Measurements from ENCODE around the gene KPNA6.
A peak's percentile ranks its signal among the peaks of the same experiment; 100 is the strongest.
"Not testable (repeated sequence)": the region's sequence is repeated elsewhere in the genome, so short reads cannot be mapped to it uniquely, and the experiment has no call there.

KPNA6 gene

DNA sequence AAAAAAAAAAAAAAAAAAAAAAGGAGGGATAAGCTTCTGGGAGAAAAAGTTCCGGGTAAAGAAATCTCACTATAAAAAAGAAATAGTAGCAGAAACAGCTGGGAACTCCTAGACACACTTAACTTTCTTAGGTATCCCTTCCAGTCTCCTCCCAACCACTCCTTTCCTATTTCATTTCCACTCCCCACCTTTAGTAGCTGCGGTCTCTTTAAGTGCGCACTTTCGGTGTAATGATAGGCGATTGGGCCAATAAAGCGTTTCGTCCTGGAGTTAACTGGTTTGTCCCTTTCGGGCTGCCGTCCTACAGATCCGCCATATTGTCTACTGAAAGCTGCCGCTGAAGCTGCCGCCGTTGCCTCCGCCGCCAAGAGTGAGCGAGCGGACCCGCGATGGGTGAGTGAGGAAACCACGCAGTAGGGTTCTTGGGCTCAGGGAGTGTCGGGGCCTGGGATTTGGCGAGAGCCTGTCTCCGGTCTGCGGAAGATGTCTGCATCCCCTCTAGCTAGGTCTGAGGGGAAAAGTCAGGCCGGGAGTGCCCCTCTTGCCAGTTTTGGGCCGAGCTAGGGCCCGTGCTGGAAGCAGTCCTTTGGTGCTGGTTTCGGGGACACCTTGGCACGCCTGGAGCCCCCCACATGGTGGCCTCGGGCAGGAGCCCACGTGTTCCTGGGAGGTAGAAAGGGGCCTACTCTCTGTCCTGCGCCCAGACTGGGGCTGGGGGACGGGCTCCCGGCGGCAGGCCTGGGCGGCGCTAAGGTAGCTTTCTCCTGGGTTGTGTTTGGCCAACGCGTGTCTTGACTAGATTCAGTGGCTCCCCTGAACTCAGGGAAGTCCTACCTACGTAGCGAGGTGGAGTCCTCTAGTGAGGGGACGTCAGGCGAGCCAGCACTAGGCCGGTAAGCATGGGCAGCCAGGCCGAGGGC is at the start of gene KPNA6:
KPNA6 (plus strand) TSS at position 315 of the 920 bp plus-strand sequence; CDS start at position 390, 75 bp downstream.
- peak; percentile 78 for DNase-seq (ENCODE audit: low read depth)

DNA sequence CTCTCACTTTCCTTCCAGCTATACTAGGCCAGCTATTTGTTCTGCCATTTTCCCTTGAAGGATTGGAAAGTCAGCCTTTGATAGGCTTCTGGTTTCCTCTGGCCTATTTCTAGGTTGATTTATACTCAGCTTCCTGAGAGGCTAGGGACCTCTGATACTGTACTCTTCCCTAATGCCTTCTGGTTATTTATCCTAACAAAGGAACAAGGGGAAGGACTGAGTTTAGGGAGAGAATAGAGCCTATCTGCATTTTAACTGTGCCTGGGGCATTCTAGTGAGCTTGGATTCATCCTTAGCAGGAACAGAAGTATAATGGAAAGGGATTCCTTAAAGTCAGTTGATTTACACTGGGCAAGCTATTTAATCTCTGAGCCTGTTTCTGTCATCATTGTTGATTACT is 46.9 kb upstream of the KPNA6 start:
- DNase-seq (ENCODE audit: low read depth) = no peak

DNA sequence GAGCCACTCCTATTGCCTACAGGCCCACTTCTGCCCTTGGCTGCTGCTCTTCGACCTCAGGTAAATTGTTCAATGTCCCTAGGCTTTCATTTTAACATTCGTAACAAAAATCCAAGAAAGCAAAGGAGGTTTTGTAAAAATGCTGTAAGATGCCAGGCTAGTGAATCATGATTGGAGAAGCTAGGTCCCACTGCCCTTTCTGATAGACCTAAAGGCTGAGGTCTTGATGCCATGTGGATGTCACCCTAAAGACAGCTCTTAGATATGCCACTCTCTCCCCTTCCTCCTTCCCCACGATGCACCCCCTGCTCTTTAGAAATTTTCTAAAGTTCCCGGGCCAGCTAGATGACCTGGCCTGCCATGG is 45.0 kb upstream of the KPNA6 start:
- DNase-seq (ENCODE audit: low read depth) = no peak

DNA sequence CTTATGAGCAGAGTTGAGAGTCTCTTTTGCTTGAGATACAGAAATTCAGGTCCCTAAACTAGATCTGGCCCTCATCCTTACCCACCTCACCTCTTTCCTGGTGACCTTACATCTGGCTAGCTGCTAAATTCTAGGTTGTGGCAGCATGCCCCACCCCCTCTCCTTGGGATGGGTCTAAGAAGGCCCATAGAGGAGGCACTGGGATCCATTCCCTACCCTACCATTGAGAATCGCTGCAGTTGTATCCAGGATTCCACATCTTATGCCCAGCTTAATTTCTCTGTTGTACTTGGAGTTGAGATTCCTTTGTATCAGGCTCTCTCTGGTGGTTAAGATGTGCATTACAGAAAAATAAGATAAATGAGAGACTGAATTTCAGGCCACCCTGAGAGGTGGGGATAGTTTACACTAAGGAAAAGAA is 44.6 kb upstream of the KPNA6 start:
- no peak for DNase-seq (ENCODE audit: low read depth)

DNA sequence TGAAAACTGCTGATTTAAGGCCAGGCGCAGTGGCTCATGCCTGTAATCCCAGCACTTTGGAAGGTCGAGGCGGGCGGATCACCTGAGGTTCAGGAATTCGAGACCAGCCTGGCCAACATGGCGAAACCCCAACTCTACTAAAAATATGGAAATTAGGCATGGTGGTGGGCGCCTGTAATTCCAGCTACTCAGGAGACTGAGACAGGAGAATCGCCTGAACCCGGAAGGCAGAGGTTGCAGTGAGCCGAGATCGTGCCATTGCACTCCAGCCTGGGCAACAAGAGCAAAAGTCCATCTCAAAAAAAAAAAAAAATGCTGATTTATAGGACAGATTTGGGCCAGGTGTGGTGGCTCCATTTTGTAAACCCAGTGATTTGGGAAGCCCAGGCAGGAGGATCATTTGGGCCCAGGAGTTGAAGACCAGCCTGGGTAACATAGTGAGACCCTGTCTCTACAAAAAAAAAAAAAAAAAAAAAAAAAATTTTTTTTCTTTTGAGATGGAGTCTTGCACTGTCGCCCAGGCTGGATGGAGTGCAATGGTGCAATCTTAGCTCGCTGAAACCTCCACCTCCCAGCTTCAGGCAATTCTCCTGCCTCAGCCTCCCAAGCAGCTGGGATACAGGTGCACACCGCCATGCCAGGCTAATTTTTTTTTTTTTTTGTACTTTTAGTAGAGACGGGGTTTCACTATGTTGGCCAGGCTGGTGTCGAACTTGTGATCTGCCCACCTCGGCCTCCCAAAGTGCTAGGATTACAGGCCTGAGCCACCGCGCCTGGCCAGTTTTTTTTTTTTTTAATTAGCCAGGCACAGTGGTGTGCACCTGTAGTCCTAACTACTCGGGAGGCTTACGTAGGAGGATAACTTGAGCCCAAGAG is 42.0 kb upstream of the KPNA6 start:
- DNase-seq (ENCODE audit: low read depth) = not testable (repeated sequence)

DNA sequence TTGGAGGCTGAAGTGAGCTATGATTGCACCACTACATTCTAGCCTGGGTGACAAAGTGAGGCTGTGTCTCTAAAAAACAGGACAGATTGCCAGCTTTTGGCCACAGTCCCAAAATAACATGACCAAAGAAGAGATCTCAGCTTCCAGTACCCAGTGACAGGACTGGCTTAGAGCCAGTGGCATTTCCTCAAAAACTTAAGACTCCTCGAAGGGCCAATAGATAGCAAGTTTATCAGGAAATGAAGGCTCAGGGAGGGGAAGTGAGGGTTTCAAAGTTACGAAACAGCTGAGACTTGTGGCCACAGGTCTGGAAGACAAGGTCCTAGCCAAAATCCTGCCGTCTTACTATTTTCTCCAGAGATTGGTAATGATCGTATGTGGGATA is 41.4 kb upstream of the KPNA6 start:
- no peak for DNase-seq (ENCODE audit: low read depth)

DNA sequence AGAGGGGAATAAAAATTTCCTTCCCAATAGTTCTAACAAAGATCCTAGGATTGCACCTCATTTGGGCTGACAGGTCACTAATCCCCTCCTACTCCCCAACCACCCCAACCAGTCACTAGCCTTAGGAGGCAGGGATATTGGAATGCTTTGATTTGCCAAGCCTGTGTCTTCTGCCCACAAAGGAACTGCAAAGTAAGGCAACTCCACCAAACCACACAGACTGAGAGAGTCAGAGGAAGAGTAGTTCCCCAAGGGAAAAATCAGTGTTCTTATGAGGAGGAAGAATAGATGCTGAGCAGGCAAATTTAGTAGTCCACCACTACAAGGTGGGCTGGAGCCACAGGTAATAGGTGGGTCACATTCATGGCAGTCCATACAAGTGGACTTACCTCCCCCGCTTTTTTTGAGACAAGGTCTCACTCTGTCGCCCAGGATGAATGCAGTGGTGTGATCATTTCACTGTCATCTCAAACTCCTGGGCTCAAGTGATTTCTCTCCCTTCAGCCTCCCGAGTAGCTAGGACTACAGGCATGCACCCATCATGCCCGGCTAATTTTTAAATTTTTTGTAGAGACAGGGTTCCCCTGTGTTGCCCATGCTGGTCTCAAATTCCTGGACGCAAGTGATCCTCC is 38.8 kb upstream of the KPNA6 start:
- no peak for DNase-seq (ENCODE audit: low read depth)

DNA sequence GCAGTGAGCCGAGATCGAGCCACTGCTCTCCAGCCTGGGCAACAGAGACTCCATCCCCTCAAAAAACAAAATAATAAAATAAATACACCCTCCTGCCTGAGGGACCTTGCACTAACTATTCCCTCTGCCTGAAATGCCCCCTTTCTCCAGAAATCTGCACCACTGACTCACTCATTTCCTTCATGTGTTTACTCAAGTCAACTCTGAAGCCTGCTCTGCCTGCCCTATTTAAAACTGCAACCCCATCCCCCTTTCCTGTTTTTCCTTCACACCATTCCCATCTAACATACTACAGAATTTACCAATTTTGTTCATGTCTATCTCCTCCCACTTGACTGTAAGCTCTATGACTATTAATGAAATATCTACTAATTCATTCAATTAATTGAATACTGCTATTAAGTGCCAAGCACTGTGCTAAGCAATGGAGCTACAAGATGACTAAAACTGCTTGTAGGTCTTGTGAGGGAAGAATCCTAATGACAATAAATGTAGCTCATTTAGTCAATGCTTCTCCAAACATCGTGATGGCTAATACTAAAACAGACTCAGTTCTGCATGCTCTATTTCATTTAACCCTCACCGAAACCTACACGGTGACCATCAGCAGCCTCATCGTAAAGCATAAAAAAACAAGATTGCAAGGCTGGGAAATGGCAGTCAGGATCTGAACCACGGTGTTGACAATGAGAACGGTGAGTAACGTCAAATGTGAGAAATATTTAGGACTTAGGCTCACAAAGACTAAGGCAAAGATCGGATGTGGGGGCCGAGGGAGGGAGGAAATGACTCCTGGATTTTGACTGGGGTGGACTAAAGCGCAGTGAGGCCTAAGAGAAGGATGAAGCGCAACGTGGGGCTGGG is 35.9 kb upstream of the KPNA6 start:
- DNase-seq (ENCODE audit: low read depth) = no peak

DNA sequence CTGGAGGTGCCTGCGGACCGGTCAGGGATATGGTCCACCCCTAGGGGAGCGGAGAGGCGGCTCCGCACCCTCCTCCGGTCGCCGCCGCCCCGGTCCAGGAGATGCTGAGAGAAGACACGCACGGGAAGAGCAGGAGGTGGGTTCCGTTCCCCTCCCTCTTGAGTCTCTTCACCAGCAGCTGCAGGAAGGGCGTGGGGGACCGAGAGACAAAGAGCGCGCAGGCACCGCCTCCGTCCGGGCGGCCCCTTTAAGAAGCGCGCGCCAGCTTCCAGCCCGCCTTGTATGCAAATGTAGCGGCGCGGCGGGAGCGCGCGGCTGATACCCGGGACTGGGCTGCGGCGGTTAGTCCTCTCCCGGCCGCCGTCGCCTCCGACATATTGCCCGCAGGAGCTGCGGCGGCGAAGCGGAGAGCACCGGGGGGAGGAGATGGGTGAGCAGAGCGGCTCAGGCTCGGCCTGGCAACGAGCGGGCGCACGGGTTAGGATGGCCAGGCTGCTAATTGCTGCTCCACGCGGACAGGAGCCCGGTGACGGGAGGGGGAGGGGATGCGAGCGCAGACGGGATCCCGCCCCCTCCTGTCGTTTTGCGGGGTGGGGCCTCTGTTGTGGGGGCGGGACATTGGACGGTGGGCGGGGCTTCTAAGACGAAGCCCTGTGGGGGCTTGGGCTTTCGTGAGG is 35.1 kb upstream of the KPNA6 start, which contains the start of gene TMEM39B:
TMEM39B (plus strand) TSS at position 318 of the 677 bp plus-strand sequence; CDS start at position 427, 109 bp downstream.
- peak; percentile 86 for DNase-seq (ENCODE audit: low read depth)

DNA sequence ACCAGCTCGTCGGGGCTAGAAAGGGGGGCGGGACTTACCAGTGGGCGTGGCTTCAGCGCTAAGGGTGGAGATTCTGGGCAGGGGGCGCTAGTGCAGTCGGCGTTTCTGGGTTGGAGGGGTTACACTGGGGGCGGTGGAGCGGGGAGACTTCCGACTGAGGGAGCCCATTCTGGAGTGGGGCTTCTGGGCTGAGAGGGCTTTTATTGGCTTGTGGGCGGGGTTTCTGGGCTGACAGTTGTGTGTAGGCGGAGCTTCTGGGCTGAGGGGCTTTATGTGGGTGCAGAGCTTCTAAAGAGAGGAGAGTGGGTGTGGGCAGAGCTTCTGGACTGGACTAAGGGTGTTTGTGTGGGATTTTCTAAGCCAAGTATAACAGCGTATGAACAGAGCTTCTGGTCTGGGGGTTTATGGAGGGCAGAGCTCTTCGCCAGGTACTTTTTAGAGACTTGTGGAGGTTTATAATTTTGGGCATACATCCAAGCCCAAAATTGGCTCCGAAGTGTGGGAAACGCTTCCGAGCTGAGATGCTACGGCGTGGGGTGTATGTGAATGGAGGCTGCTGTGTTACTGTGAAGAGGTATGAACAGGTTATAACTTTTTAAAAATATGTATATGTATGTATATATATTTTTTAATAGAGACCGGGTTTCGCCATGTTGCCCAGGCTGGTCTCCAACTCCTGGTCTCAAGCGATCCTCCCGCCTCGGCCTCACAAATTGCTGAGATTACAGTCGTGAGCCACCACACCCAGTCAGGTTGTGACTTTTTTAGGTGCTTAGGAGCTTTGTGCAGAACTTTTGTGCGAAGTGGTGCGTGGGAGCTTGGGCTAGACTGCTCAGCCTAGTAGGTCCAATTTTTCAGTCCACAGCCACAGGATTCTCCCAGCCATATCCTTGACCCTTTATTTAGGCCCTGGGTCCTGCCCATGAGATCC is 34.3 kb upstream of the KPNA6 start:
- no peak for DNase-seq (ENCODE audit: low read depth)

DNA sequence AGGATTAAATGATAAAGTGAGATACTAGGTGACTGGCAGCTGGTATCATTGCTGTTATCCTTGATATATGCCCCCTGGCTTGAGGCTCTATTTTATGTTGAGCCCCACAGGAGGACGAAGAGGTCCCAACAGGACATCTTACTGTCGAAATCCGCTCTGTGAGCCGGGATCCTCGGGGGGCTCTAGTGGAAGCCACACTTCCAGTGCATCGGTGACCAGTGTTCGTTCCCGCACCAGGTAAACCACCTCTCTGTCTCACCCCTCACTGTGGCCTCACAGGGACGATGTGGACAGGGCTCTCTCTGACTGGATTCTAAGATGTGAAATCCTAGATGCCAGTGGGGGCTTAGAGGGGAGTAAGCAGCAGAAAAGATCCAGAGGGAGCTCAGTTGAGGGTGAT is 33.0 kb upstream of the KPNA6 start:
- DNase-seq (ENCODE audit: low read depth) = no peak

DNA sequence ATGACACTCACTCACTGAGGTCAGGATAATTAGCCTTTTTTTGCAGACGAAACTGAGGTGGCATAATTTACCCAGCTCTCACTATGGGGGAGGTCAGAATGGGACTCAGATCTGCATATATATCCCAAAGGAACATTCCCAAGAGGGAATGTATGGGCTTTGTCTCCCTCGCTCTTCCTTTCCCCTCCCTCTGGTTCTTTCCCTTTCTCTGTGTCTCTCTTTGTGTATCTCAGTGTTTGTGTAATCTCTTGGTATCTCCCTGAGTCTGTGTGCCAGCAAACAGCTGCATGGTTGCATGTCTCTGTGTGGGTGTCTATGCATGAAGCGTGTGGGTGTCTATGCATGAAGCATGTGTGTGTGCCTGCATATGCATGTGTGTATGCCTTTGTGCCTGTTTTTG is 30.4 kb upstream of the KPNA6 start:
- DNase-seq (ENCODE audit: low read depth) = no peak

DNA sequence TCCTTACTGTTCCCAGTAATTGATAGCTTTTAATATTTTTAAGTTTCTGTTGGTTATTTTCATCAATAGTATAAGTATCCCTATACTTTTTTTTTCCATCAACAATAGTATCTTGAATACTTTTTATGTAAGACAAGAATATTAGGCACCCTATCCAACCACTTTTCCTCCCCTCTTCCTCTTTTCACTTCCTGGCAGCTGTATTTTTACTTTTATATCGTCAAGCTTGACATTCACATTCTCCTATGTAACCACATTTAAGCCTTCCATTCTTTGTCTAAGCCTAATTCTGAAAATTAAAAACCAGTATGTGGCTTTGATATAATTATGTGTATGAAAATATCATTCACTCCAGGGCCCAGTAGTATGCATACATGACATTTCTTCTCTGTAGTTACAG is 25.8 kb upstream of the KPNA6 start:
- no peak for DNase-seq (ENCODE audit: low read depth)

DNA sequence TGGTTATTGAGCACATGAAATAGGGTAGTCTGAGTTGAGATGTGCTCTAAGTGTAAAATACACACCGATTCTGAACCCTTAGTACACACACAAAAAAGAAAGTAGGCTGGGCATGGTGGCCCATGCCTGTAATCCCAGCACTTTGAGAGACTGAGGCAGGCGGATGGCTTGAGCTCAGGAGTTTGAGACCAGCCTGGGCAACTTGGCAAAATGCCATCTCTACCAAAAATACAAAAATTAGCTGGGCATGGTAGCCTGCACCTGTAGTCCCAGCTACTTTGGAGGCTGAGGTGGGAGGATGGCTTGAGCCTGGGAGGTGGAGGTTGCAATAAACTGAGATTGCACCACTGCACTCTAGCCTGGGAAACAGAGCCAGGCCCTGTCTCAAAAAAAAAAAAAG is 21.5 kb upstream of the KPNA6 start:
- not testable (repeated sequence) for DNase-seq (ENCODE audit: low read depth)

DNA sequence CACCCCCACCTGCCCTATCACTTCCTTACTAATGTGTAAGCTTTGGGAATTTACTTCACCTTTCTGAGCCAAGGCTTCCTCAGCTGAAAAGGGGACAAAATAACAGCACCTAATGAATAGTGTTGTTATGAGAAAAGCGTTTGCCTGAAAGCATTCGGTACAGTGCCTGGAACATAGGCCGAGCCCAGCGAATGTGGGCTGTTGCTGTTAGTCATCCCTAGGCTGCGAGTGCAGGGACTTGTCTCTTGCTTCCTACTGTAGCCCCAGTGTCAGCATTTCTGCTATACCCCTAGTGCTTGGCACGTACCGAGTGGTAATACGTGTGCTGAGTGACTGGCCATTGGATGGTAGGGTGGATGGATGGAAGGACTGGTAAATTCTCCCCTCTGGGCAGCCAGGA is 16.7 kb upstream of the KPNA6 start:
- DNase-seq (ENCODE audit: low read depth) = no peak

DNA sequence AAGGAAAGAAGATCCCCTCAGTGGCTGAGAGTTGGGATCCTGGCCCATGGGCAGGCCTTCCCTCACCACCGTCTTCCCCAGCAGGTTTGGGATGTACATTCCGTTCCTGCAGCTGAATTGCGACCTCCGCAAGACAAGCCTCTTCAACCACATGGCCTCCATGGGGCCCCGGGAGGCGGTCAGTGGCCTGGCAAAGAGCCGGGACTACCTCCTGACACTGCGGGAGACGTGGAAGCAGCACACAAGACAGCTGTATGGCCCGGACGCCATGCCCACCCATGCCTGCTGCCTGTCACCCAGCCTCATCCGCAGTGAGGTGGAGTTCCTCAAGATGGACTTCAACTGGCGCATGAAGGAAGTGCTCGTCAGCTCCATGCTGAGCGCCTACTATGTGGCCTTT is 16.3 kb upstream of the KPNA6 start:
- no peak for DNase-seq (ENCODE audit: low read depth)

DNA sequence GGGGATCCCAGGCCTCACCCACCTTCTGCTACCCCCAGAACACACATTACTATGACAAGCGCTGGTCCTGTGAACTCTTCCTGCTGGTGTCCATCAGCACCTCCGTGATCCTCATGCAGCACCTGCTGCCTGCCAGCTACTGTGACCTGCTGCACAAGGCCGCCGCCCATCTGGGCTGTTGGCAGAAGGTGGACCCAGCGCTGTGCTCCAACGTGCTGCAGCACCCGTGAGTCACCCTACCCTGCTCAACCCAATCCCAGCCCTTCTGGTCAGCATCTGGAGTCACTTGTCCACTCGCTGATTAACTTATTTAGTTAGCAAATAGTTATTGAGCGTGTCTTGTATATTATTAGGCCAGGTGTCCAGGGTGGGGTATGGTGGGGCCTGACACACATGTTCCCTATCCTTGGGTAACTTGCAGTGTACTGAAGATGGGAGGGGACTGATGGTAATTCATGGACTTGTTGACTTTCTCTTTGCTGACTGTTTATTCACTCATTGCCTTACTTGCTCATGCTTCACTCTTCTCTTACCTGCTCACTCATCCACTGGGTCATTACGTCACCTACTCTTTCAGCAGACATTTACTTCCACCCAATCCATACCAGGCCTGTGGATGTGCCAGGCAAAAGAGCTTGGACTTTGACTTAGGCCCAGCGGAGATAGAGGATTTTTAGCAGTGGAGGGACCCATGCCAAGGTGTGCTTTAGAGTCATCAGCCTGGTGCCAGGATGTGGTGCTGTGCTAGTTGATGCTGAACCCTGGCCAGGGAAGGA is 12.9 kb upstream of the KPNA6 start:
- no peak for DNase-seq (ENCODE audit: low read depth)

DNA sequence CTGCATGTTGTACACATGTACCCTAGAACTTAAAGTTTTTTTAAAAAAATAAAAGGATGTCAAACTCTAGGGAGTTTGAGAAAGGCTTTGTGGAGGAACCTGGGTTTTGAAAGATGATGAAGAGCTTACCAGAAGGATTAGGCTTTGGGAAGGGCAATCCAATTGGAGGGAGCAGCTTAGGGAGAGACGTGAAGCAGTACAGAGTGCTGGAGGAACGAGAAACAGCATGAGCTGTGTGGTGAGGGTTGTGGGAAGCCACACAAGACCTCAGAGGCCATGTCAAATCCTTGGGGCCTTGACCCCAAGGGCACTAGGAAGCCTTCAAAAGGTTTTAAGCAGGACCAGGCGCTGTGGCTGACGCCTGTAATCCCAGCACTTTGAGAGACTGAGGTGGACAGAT is 8.4 kb upstream of the KPNA6 start:
- no peak for DNase-seq (ENCODE audit: low read depth)

DNA sequence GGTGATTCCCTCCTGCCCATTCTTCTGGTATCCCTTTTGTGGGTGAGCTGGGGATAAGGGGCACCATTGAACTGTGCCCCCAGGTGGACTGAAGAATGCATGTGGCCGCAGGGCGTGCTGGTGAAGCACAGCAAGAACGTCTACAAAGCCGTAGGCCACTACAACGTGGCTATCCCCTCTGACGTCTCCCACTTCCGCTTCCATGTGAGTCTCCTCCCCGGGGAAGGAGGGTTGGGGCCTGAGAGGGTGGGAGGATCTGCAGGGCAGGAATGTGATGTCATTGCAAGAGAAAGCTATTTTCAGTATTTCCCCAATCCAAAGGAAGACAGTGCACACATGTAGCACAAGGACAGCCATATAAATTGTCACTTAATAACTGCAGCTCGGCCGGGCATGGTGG is 7.5 kb upstream of the KPNA6 start:
- DNase-seq (ENCODE audit: low read depth) = no peak

Data from stimulated activated CD8-positive, alpha-beta memory T cell treated with anti-CD3 and anti-CD28 coated beads, Interleukin-4, amount 100 ng/mL, for 24 hours (primary cell).